Psoas muscle (tissue), 8 donors: ENCODE data around the gene HNRNPUL2. TPM values are rescaled to one million over a fixed set of nuclear protein-coding genes. Genes with fewer than 3 reads are reported as not detected.
A peak's percentile ranks its signal among the peaks of the same experiment; 100 is the strongest.
"Not testable (repeated sequence)": the region's sequence is repeated elsewhere in the genome, so short reads cannot be mapped to it uniquely, and the experiment has no call there.

Source experiments
- ATAC-seq, 4 donors: fragments of 200-7000 bp; cut with Tn5 transposase; one replicate each; pipeline ENCODE4 v1.9.1; 2020; ENCODE audit warnings: moderate library complexity in 3 of 4, mild to moderate bottlenecking in 2 of 4
- DNase-seq, 2 donors: peaks; one replicate each; pipeline ENCODE4 v3.0.0-alpha.2; 2020
- H3K27ac ChIP-seq: fragments of 200-600 bp; one replicate; pipeline ENCODE4 v1.8.0; 2022
- H3K27me3 ChIP-seq, 3 donors: fragments of 200-600 bp in 1 of 3; one replicate each; pipeline versions ENCODE4 v1.6.1 to v1.8.0; 2013 to 2022; ENCODE audit warnings: low read length in 2 of 3, mild to moderate bottlenecking in 2 of 3, moderate library complexity in 1 of 3; ENCODE audit not compliant: insufficient read depth in 3 of 3
- H3K36me3 ChIP-seq, 2 donors: fragments of 200-600 bp in 1 of 2; one replicate each; pipeline versions ENCODE4 v1.6.1 to v1.8.0; 2013 to 2022; ENCODE audit warnings: low read depth in 1 of 2, mild to moderate bottlenecking in 1 of 2, moderate library complexity in 1 of 2; ENCODE audit not compliant: insufficient read depth in 1 of 2
- H3K4me1 ChIP-seq: fragments of 200-600 bp; one replicate; pipeline ENCODE4 v1.8.0; 2022
- H3K4me3 ChIP-seq: fragments of 200-600 bp; one replicate; pipeline ENCODE4 v1.8.0; 2022; ENCODE audit warnings: mild to moderate bottlenecking
- H3K9me3 ChIP-seq: fragments of 200-600 bp; one replicate; pipeline ENCODE4 v1.8.0; 2022
- WGBS, 3 donors: extraction: QIAGEN DNeasy Blood & Tissue Kit; methylation state at CpG; one replicate each; pipeline versions ENCODE4 v1.1.6 to v1.1.7; 2013; 5-methylcytosine and 5-hydroxymethylcytosine counted together
- intact Hi-C, 2 donors: fragments of 100-400 bp; cut with DNase I; formaldehyde crosslinking; loops; one replicate each; pipeline versions ENCODE4 v1.11.0 to v1.14.2; 2022
- polyA plus RNA-seq, 3 donors: library from polyadenylated mRNA; stranded (reverse); fragments of 200-250 nt; gene quantifications; one replicate each; pipeline ENCODE4 v1.2.3, GENCODE V29; 2013
- total RNA-seq, 4 donors: library from RNA; stranded (reverse); fragmentation: NEBNext Ultra II Directional in 2 of 4; extraction: Animal tissue kit (Norgen Biotek cat#: 25700) in 2 of 4; gene quantifications; one replicate each; pipeline versions ENCODE4 v1.2.1 to v1.2.4, GENCODE V29; 2021 to 2023
- TF ChIP-seq, protein P1 (sequence below): fragments of 200-600 bp; IDR thresholded peaks from one replicate; pipeline ENCODE4 v1.8.0; 2022; ENCODE audit warnings: antibody characterized with exemption
- donor health status: healthy with polysubstance abuse.
- donor health status: DM: no; HTN: no; CAD: no; lungs with moderate emphysema.
- donor health status: Bipolar disorder and iron deficiency.
- donor health status: healthy.
- donor health status: DM: yes; HTN: yes; CAD: no.
- donor health status: DM: no; HTN: no; CAD: no.
- donor health status: DM: no; HTN: no; CAD: no.
- donor health status: DM: yes; HTN: yes; CAD: no.

Gene HNRNPUL2
- total and polyA plus RNA-seq, 7 donors: 23.8 to 39.7 (median 30.8) TPM

DNA sequence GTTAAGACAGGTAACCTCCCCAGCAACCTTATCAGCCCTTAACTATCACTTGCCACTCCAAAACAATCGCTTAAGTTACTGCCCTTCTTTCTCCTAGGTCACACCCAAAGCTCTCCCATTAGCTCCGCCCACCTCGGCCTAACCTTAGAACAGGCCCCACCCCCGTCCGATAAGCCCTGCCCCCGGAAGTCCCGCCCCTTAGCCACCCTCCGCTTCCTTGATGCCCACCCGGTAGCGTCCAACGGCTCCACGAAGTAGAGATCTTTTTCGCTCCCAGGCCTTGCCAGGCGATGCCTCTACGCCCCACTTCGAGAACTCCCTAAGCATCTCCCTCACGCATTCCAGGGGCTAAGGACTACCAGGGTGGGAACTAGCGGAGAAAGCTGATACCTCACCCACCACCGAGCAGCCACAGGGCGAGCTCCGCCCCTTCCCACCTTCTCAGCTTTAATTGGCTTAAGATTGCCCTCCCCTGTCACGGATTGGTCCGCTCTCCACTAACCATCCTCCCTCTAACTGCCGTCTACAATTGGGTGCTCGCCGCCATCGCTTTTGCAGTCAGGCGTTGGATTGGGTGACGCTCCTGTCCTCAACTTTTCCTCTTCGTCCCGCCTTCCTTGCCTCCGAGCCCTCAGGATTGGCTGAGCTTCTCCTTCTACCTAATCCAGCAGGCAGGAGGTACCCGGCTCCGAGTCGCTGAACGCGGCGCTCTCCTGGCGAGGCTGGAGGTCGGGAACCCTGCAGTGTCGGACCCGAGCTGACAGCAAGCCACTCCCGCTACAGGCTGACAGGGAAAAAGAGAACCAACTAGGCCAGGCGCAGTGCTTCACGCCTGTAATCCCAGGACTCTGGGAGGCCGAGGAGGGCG is 26.7 kb upstream of the HNRNPUL2 start, which contains the start of gene ZBTB3:
Gene ZBTB3 (minus strand): TSS at position 425 of the 868 bp plus-strand sequence. CDS start 496 bp downstream, outside the sequence.
- Histone ChIP-seq H3K4me3 (peak within 1 kb of the TSS; percentile 81), H3K27me3 (no peaks in the 10 kb centered on the region), H3K9me3 (no peaks in the 10 kb centered on the region), H3K4me1 (peaks cover 12% of the 10 kb centered on the region), H3K27ac (peak within 1 kb of the TSS; percentile 92), H3K36me3 (peaks cover 5 to 18% of the 10 kb centered on the region in 2 donors)
- 0 to 1% (median 0%) methylated on average over 46 to 47 of the region's 47 CpGs for WGBS, 3 donors
- intact Hi-C loops: no loop called here
- TF ChIP-seq, protein P1, sequence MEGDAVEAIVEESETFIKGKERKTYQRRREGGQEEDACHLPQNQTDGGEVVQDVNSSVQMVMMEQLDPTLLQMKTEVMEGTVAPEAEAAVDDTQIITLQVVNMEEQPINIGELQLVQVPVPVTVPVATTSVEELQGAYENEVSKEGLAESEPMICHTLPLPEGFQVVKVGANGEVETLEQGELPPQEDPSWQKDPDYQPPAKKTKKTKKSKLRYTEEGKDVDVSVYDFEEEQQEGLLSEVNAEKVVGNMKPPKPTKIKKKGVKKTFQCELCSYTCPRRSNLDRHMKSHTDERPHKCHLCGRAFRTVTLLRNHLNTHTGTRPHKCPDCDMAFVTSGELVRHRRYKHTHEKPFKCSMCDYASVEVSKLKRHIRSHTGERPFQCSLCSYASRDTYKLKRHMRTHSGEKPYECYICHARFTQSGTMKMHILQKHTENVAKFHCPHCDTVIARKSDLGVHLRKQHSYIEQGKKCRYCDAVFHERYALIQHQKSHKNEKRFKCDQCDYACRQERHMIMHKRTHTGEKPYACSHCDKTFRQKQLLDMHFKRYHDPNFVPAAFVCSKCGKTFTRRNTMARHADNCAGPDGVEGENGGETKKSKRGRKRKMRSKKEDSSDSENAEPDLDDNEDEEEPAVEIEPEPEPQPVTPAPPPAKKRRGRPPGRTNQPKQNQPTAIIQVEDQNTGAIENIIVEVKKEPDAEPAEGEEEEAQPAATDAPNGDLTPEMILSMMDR: no peak
- DNase-seq (peak; percentile 96 to 98), ATAC-seq (peak; percentile 97 to 99 (median 98))

DNA sequence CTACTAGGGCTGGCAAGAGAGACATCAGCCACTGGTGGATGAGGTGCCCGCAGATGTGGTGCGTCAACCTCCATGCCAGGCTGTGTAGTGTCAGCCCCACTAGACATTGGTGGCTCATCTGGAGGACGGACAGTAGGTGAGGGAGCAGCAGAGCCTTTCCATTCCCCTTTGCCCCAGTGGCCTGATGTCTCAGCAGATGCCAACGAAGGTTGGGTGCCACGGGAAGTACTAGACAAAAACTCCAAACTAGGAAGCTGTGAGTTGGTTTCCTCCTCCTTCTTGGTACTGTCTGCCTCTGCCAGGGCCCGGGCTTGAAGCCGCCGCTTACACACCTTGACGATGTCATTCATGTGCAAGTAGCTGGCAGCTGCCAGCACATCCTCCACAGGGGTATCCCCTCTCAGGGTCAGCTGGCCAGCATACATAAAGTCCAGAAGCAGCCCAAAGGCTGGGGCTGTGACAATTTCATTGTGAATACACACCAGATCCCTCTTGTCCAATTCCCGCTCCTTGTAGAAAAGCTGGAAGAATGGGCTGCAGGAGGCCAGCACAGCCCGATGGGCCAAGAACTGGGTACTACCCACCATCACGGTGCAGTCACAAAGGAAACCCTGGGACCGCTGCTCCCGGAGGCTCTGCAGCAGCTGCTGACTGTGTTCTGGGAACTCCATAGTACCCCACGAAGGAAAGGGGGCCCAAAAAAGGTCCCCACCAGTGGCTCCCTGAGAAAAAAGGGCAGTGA is 25.9 kb upstream of the HNRNPUL2 start:
- peak overlapping the region; percentile 92 for H3K27ac ChIP-seq
- DNase-seq: no peak
- peaks cover 5 to 21% of the 10 kb centered on the region in 2 donors for H3K36me3 ChIP-seq
- peak overlapping the region; percentile 81 for H3K4me3 ChIP-seq
- 79 to 88% (median 82%) methylated on average over 15 of the region's 15 CpGs for WGBS, 3 donors
- no peaks in the 10 kb centered on the region for H3K27me3 ChIP-seq
- peaks cover 12% of the 10 kb centered on the region for H3K4me1 ChIP-seq
- ATAC-seq: peak in 2 of 4 donors; percentile 0 to 3
- intact Hi-C loops: no loop called here
- TF ChIP-seq, protein P1: no peak
- H3K9me3 ChIP-seq: no peaks in the 10 kb centered on the region

DNA sequence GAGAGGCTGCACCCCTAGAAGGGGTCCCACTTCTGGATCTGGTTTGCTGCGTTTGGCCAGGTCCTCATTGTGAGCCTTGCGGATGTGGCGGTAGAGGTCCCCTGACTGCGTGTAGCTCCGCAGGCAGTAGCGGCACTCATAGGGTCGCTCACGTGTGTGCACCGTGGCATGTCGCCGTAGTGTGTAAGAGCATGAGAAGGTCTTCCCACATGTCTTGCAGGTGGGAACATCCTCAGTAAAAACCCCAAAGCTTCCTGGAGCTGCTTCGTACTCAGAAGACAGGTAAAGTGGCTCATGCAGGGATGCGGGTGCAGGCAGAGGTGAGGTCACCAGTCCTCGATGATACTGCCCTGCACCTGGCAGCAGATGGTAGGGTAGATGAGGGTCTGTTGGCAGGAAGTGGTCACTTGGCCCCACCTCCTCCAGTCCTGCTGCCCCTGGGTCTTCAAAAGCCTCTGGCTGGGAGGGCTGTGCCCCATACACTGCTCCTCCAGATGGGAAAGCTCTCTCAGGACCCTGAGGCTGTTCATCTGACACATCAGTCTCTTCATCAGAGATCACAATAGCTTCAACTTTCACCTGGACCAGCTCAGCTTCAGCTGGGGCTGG is 25.0 kb upstream of the HNRNPUL2 start:
- peak overlapping the region; percentile 2 for H3K27ac ChIP-seq
- DNase-seq: no peak
- 95 to 99% (median 96%) methylated on average over 14 of the region's 14 CpGs for WGBS, 3 donors

DNA sequence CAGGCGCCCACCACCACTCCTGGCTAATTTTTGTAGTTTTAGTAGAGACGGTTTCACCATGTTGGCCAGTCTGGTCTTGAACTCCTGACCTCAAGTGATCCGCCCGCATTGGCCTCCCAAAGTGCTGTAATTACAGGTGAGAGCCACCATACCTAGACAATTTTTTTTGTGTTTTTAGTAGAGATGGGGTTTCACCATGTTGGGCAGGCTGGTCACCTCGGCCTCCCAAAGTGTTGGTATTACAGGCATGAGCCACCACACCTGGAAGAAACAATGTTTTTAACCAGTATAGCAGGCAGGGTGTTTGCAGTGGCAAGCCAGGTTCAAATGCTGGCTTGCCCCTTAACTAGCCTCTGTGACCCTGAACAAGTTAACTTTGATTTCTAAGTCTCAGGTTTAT is 22.7 kb upstream of the HNRNPUL2 start:
- H3K36me3 ChIP-seq: peaks cover 5 to 21% of the 10 kb centered on the region in 2 donors
- intact Hi-C loops, H3K27ac ChIP-seq, ATAC-seq, H3K4me3 ChIP-seq, H3K9me3 ChIP-seq, DNase-seq, H3K27me3 ChIP-seq: not testable (repeated sequence)
- peaks cover 12% of the 10 kb centered on the region for H3K4me1 ChIP-seq
- 91 to 95% (median 93%) methylated on average over 5 of the region's 5 CpGs for WGBS, 3 donors

More for the DNA sequence above, 25.0 kb upstream of the HNRNPUL2 start:
- H3K4me1 ChIP-seq: peaks cover 12% of the 10 kb centered on the region
- TF ChIP-seq, protein P1: no peak
- intact Hi-C loops: no loop called here
- H3K36me3 ChIP-seq: peaks cover 5 to 21% of the 10 kb centered on the region in 2 donors
- no peak overlapping the region for H3K4me3 ChIP-seq
- no peaks in the 10 kb centered on the region for H3K9me3 ChIP-seq
- H3K27me3 ChIP-seq: no peaks in the 10 kb centered on the region
- ATAC-seq: no peak
